Measurements from ENCODE around the gene IMPG2.

Gene IMPG2

DNA sequence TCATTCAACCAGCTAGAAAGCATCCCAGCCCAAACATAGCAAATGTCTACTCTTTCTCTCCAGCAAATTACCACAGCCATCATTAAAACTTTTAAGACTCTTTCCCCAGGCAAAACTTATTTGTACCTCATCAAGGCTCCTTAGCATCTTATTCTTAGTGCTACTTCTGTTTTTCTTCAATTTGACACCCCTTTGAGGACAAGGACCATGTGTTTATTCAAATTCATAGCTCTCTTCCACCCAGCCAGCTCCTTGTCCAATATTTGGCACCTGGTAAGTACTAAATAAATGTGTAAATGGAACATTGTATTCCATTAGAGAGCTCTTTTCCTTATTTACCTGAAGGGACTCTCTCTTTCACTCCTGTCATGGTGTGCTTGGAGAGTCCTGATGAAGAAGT lies 89.8 kb downstream of the IMPG2 start:
- DNase-seq = no peak

DNA sequence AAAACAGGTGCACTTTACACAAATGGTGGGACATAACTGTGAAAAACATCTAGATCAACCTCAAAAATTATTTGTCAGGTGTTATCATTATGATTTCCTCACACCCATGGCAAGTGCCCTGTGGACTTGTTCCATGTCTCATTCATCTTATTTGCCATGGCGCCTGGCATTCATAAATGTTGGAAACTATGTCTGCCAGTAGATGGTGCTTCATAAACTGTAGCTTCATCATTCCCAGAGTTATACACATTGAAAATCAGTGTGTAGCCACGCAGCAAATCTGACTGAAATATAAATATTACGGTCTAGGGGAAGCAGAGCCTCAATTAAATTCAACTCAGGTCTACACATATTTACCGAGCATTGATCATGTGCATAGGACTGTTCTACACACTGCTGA lies 90.7 kb downstream of the IMPG2 start:
- peak in 1 of 3 experiments; percentile 23 for DNase-seq

GRCh38 chr3:101228441-101228840 lies 91.9 kb downstream of the IMPG2 start:
- DNase-seq = no peak

DNA sequence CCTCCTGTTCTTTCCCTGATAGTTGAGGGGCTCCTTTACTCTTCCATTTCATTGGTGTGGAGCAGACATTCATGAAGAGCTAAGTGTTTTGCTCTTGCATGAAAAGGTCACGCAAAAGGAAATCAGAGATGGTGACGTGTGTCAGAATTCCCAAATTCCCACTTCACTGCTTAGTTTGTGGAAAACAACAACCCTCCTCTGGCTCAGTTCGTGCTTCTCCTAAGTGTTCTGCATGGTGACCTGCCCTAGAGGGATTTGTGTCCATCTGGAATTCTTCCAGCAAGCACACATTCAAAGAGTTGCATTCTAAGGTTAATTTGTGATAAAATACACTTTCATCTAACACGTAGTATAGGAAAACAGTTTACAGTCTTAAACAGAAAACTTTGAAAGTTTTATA lies 95.6 kb downstream of the IMPG2 start:
- no peak for DNase-seq

- no peak for DNase-seq
Measured at GRCh38 chr3:101223016-101223415, 97.4 kb downstream of the IMPG2 start.

GRCh38 chr3:101219842-101220560 lies 100.4 kb downstream of the IMPG2 start:
- no peak for DNase-seq

DNA sequence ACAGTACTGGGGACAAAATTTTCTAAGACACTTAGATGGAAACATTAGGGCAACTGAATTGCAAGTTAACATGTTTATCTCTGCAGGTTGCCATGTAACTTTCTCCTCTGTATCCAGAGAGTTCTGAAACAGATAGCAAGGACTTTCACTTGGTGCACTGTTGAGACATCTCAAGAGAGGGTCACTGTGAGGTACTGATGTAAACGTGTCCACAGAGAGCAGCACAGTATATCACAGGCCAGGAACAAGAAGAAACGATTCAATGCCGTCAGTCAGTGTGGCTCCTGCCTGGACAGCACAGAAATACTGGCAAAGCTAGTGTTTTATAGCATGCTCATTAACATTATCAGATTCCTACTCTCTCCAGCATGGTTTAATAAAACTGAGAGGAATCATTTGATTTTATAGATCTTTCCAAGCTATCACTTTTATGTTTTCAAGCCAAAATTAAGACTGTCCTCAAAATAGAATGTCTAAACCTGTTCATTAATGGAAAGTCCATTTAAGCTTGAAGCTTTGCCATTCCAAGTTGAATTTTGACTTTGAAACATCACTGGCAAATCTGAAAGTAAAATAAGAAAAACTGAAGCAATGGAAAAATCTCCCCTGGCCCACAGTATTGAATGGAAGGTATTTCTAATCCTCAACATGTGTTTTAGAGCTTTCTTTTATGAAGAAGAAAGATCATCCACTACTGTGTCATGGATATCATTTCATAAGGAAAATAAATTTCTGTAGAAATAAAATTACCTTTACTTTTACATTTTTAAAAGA lies 102.7 kb downstream of the IMPG2 start:
- no peak for DNase-seq

GRCh38 chr3:101216710-101217465 lies 103.5 kb downstream of the IMPG2 start:
- DNase-seq = no peak

- no peak for DNase-seq
Measured at GRCh38 chr3:101212730-101213129, 107.6 kb downstream of the IMPG2 start.

DNA sequence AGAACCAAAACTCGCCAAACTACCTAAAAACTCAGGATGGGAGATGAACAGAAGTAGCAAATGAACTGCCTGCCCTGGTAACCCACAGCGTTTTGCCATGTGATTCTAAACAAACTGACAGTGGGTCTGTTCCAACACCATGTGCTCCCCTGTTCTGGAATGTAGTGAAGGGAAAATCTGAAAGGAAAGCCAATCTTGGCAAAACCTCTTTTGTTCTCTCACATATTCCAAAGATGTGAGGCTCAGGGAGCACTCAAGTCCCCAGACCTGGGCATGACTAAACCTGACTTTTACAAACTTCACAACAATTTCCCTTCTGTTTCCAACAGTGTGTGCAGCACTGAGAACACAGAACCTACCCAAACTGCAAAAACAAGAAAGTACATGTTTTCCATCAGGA lies 116.1 kb downstream of the IMPG2 start:
- DNase-seq = no peak

GRCh38 chr3:101203411-101203810 lies 117.0 kb downstream of the IMPG2 start:
- no peak for DNase-seq

DNA sequence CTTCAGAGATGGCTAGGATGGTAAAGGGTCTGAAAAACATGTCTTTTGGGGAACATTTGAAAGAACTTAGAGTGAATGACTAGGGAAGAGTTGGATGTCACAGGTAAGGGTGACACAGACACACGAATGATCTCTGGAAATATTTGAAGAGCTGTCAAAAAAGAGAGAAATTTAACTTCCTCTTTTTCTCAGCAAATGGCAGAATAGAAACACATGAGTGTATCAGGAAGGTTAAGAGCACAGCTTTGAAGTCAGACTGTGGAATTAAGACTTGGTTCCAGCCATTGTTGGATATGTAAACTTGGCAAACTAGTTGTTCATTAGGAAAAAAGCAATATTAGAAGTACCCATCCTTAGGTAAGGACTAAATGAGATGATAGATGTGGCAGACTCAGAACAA lies 117.7 kb downstream of the IMPG2 start:
- DNase-seq = no peak

DNA sequence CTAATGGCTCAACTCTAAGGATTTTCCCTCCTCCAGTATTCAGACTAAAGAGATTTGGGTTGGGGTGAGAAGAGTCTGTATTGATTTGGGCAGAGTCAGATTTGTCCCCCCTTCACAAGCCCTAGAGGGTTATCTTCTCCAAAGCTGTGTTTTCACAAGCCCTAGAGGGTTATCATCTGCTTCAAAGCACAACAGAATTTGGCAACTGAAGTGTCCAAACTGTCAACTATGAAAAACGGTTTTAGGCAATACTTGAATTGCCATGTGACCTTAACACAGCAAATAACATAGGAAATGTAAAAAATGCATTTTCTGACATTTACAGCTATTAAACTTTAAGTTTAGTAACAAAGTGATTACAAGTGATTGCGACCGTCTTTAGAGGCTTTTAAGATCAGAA lies 119.9 kb downstream of the IMPG2 start:
- DNase-seq = no peak

- peak; percentile 11 to 77 (median 16) for DNase-seq
Measured at GRCh38 chr3:101195951-101196713, 124.2 kb downstream of the IMPG2 start.

GRCh38 chr3:101194392-101194791 lies 126.0 kb downstream of the IMPG2 start:
- DNase-seq = no peak

DNA sequence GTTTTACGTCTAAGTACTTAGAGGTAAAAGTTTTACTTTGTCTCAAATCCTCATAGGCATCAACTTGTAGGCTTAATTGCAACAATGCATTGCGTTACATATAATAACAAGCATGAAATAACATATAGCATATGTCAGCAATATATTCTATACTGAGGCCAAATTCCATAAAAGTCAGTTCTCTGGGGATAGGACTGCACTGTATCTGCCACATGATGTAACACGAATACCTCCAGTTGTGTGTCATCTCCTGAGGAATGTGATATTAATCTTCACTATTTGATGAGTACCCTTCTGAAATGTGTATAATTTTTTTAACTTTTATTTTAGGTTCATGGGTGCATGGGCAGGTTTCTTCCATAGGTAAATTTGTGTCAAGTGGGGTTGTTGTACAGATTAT lies 126.4 kb downstream of the IMPG2 start:
- DNase-seq = no peak

- no peak for DNase-seq
Measured at GRCh38 chr3:101189796-101190195, 130.6 kb downstream of the IMPG2 start.

DNA sequence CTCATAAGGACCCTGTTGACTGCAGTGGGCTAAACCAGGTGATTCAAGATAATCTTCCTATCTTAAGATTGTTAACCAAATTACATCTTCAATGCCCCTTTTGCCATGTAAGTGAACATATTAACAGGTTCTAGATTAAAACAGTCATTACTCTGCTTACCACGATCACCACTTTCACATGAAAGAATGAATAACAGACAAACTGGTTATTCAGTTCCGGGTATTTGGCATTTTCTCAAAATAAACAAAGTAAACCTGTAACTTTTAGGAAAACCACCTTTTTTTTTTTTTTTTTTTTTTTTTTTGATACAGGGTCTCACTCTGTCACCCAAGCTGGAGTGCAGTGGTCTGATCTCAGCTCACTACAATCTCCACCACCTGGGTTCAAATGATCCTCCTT lies 131.2 kb downstream of the IMPG2 start:
- DNase-seq = no peak

DNA sequence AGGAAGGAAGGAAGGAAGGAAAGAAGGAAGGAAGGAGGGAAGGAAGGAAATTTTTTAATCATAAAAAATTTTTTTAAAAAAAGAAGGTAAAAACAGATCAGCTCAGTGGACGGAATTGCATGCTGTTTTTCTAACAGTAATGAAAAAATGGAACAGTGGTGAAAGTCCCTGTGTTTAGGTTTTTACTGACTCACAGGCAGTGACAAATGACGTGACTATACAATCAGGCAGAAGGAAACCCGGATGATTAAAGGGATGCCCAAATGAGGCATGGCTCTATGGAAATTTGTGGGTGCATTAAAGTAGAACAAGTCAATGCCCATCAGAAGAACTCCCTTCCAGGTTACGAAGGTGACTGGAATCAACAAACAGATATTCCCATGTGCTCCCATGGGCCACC lies 135.0 kb downstream of the IMPG2 start:
- DNase-seq = no peak

DNA sequence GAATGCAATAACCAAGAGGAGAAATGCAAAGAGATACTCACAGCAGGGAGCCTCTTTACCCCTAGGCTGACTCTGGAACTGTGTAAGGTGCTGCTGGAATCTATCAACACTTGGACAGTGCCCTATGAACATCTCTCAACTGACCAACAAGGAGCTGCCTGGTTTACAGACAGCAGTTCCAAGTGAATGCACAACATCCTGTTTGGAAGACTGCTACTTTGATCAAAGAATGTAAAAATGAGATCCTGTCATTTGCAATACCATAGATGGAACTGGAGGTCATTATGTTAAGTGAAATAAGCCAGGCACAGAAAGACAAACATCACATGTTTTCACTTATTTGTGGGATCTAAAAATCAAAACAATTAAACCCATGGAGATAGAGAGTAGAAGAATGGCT lies 136.3 kb downstream of the IMPG2 start:
- no peak for DNase-seq

DNA sequence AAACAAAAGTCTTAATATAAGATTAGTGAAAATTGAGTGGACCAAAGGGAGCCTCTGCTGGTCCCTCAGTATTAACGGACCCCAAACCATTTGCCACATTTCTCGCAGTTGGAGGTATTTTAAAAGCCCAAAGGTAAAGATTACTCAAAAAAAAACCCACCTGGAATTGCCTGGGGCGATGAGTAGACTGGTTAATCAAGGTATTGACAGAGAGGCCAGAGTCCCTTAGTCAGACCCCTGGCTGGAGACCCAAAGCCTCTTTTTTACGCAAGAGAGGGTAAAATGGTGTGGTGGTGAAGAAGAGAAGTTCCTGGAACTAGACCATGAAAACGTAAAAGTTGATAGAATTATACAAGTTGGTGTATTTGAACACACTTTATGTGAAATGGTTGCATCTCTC lies 137.2 kb downstream of the IMPG2 start:
- no peak for DNase-seq

- DNase-seq = no peak
Measured at GRCh38 chr3:101182734-101183133, 137.6 kb downstream of the IMPG2 start.

- DNase-seq = no peak
Measured at GRCh38 chr3:101181801-101182200, 138.6 kb downstream of the IMPG2 start.

Measured in NCI-H1417 (cell line).